Stromal cell of bone marrow (primary cell): Measurements from ENCODE around the gene CAV2.
"Not testable (repeated sequence)": the region's sequence is repeated elsewhere in the genome, so short reads cannot be mapped to it uniquely, and the experiment has no call there.

ENCODE experiments used
- DNase-seq: peaks from one replicate; pipeline ENCODE4 v3.0.0-alpha.2; 2012; ENCODE audit warnings: low read depth

CAV2 gene, protein sequence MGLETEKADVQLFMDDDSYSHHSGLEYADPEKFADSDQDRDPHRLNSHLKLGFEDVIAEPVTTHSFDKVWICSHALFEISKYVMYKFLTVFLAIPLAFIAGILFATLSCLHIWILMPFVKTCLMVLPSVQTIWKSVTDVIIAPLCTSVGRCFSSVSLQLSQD

DNA sequence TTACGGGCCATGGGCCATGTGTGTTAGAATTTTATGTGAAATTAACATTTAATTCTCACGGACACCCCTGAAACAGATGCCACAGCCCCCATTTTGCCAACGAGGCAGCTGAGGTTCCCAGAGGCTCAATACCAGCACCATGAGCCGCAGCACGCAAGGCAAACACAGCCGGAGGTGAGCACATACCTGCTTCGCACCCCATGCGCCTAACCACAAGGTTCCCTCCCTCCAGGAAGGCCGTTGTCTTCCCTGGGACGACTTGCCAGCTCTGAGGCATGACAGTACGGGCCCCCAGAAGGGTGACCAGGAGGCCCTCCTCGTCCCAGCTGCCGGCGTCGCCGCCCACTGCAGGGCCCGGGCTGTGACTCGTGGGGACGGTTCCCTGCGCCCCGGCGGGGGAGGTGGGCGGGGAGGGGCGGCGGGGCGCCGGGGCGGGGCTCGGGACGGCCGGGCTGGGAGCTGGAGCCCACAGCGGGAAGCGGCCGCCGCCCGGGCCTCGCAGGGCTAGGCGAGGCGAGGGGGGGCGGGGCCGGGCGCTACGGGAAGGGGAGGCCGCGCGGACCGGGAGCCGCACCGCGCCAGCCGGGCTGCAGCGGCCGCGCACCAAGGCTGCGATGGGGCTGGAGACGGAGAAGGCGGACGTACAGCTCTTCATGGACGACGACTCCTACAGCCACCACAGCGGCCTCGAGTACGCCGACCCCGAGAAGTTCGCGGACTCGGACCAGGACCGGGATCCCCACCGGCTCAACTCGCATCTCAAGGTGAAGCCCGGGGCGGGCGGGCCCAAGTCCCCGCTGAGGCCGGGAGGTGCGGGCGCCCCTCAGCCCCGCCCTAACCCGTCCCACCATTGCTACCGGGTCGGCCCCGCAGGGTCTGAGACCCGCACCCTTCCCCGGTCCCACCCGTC lies at the start of gene CAV2:
CAV2 (plus strand) TSS at position 571 of the 910 bp plus-strand sequence; CDS start at position 615, 44 bp downstream.
- no peak for DNase-seq

DNA sequence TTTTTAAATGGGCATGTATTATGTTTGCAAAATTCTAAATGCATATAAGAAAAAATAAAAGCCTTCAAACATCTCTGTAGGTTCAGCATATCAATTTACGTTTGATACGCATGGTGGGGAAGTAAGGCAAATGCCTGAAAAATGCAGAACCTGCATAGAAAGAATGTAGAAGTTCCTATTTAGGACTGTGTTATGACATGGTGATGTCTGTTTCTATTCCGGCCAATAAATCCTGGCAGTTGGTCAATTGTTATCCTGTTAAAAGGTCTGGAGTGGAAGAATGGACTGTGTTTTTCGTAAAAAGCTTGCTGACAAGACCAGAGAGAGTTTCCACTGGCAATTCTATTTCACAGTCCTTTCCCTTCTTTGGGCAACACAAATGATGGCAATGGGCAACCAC lies 49.6 kb upstream of the CAV2 start:
- no peak for DNase-seq

DNA sequence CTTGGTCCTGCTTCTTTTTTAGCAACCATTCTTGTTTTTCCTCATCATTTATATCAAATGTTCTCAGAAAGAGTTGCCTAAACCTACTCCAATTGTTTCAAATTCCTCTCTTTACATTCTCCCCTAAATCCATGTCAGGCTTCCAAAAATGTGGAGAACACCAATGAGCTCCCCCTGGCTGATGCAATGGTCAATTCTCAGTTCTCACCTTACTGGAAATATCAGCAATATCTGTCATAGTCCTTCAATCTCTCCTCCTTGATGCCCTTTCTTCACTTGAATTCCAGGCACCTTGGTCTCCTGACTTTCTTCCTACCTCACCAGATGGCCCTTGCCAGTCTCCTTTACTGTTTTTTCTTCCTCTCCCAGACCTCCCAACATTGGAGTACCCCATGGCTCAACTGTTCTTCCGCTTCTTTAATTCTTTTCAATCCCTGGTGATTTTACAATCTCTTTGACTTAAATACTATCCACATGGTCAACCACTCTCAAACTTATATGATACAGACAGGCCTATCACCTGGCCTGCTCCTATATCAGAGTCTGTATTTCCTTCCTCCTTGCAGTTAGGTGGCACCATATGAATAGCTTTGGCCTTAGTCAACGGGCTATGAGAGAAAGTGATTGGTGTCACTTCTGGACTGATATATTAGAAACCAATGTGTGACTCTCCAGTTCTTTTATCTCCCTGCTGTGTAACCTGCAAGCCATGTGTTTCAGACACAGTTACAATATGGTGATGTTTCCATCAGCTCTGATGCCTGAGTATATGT lies 47.4 kb upstream of the CAV2 start:
- no peak for DNase-seq

DNA sequence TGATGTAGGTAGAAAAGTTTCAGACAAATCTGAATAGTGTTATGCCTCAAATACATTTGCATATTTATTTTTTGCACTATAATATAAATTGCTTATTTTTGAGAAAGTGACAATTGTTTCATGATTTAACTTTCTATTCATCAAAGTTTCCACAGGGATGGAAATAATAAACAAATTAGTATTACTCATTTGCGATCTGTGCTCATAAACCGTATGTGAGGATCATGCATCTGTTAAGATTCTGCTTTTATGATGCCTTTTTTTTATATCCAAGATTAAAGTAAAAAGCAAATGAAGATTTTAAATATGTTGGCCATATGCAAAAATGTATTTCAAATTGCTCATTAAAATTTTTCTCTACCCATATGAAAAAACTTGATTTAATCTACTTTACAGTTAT lies 45.2 kb upstream of the CAV2 start:
- no peak for DNase-seq

DNA sequence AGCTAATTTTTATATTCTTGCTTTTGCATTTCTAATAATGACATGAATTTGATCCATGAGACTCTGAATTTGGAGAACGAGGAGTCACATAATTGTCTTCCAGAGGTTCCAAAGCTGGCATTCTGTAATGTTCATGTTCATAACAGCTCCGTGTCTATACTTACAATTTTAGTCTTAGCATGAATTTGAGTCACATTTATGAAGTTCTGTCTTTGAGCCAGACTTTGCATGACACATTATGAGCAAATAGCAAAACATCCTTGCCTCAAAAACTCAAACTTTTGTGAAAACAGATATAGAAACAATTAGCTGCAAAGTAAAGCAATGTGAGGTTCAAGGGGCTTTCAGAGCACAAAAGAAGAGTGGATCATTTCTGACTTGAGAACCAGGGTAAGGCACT lies 44.5 kb upstream of the CAV2 start:
- peak; percentile 83 for DNase-seq

DNA sequence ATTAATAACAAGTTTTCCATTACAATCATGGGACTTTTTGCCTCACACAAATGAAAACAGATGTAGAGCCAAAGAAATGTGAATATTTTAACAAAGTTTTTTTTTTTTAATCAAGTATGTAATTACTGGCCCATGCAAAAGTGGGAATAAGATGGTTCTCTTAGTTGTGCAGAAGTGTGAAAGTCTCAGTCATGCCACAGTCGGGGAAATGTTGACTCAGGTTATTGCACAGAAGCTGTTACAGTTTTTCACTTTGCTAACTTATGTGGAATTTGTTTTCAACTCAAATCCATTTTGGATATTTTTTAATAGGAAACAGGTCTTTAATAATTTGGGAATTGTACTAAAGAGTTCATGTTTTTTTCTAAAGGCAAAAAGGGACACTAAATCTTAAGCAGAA lies 44.0 kb upstream of the CAV2 start:
- no peak for DNase-seq

DNA sequence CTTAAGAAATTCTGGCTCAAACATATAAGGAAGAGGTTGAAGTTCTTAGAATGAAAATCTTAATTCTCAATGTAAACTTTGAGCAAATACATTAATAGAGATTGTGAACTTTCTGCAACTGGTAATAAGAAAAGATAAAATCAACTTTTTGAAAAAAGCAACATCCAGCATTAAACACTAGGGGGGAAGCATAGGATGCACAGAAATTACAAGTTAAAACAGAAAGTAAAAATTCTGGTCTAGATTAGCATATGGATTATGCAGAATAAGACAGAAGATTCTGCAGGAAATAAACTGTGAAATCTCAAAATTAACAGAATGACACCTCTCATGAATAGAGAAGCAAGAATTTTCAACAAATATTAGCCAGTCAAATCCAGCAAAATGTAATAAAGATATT lies 38.0 kb upstream of the CAV2 start:
- no peak for DNase-seq

DNA sequence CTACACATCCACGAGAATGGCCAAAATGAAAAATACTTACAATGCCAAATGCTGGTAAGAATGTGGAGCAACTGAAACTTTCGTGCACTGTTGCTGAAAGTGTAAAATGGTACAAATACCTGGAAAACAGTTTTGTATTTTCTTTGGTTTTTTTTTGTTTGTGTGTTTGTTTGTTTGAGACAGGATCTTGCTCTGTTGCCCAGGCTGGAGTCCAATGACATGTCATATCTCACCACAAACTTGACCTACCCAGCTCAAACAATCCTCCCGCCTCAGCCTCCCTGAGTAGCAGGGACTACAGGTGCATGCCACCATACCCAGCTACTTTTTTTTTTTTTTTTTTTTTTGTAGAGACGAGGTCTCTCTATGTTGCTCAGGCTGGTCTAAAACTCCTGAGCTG lies 35.6 kb upstream of the CAV2 start:
- DNase-seq, result no peak

DNA sequence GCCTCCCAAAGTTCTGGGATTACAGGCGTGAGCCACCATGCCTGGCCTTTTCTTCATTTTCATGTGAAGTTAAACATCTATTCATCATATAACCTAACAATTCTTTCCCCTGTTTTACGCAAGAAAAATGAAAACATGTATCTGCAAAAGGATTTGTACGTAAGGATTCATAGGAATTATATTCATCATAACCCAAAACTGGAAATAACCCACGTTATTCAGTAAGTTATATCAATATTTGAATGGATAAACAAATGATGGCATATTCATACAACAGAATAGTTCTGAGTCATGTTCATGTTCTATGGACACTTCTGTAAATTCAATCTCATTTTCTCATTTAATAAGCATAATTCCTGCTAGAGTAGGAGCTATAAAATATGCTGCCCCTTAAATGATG lies 35.2 kb upstream of the CAV2 start:
- no peak for DNase-seq

DNA sequence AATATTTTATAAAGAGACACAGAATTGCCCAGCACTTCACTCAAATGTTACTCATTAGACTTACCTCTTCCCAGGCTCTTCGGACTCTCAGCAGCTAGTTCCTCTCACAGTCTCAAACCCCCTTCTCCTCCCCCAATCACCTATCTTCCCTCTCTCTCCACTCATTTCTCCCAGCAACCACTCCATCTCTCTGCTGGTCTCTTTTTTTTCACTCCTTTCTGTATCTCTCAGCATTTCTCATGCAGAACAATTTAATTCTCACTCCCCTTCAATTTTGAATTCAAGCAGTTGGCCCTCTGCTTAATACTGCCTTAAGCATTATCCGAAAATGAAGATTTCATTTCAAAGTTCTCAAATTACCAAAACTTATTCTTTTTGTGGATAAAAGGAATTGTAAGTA lies 34.4 kb upstream of the CAV2 start:
- DNase-seq, result no peak

DNA sequence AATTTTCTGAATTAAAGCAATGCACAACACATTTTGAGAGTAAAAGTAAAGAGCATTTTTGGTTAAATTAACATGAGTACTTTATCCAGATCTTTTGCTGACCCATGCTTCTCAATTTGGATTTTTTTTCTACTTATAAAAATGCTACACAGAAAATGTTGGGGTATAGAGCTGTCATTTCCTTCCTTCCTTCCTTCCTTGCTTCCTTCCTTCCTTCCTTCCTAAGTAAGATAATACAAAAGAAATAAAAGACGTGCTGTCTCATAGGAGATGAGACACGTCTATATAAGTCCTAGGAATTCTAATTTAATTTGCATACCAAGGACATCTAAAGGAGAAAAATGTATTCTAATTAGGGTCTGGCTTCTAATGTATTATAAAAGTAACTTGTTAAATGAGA lies 31.0 kb upstream of the CAV2 start:
- DNase-seq, result no peak

DNA sequence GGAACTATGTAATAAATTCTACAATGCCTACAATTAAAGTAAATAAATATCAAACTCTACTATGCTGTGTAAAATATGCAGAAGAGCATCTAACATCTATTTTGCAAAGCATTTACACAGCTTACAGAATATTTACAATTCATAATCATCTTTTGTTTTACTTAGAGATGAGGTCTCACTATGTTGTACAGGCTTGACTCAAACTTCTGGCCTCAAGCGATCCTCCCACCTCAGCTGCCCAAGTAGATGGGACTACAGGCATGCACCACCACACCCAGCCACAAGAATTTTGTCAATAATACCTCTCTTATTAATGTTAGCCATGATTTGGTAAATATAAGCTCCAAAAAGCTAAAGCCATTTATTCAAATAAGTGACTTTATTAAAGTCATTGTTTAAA lies 21.9 kb upstream of the CAV2 start:
- DNase-seq, result no peak

DNA sequence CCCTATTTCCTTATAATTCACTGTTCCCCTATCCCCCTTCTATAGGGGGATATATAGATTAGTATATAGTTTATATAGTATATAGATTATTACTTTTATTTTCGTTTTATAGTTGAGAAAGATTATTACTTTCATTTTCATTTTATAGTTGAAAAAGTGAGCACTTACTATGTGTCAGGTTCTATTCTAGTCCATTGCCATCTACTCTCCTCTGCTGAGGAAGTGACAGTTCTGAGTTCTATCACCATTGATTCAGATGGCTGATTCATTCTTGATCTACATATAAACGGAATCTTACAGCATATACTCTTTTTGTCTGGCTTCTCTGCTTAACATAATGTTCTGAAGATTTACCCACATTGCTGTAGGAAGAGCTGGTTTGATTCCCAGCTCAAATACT lies 20.7 kb upstream of the CAV2 start:
- DNase-seq, result no peak

DNA sequence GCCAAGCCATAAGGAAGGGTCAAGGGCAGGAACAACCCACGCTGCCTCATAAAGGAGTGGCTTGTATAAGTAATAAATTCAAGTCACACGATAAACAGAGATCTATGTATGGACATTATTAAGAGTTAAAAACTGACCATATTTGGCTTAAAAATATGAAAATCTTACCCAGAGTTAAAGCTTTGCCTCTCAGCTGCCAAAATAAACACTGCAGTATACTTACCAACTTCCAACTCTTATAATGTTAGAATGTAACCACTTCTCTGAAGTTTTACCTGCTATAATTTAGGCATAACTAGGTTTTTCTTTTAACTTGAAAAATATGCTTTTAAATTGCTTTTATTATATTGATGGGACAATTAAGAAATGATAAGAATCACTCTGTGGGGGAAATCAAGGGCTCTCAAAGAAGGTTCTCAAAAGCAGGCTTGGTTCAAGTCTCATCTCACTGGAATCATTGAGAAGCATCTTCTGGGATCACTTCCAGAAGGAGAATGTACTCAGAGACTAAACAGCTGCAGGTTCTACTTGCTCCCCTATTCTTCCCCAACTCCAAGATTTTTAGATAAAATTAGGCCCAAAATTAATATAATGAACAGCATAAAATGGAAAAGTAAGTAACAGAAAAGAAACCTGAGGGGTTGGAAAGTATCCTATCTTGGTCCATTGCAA lies 16.1 kb upstream of the CAV2 start:
- no peak for DNase-seq

DNA sequence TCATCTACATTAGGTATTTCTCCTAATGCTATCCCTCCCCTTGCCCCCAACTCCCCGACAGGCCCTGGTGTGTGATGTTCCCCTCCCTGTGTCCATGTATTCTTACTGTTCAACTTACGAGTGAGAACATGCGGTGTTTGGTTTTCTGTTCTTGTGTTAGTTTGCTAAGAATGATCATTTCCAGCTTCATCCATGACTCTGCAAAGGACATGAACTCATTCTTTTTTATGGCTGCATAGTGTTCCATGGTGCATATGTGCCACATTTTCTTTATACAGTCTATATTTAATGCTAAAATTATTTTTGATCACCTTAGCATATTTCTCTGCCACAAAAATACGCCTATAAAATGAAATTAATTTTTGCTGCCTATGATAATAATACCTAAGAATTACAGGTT lies 15.1 kb upstream of the CAV2 start:
- not testable (repeated sequence) for DNase-seq

DNA sequence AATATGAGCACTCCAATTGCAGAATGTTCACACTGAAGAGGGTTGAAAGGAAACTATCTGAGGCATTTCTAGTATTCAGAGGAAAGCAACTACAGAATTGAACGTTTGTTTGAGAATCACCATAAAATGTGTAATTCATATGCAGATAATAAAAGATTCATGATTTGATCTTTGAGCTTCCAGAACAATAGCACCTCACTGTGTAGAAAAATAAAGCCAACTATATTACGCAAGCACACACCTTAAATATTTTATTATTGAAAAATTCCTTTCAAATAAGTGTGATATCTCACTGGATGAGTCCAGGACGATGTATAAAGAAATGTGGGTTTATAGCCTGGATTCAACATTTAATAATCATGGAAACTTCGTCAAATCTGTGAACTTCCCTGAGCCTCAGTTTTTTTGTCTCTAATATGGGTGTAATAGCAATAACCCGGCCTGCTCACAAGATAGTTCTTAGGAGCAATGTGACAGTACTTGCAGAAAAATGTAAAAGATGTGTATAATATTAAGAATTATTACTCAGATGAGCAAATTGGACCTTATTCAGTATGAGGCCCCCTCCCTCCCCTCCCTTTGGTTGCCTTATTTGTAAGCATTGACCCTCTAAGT lies 11.5 kb upstream of the CAV2 start:
- DNase-seq, result no peak

DNA sequence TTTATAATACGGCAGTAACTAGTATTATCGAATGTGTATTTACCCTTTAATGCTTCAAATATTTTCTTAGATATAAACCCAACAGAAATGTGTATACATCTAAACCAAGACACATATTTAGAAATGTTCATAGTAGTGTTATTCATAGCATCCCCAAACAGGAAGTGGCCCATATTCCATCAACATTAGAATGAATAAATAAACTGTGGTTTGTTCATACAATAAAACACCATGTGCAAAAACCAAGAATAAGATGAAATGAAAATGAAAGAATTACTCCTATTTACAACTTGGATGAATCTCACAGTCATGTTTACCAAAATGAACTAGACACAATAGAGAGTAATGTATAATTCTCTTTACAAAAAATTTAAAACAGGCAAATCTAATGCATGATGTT lies 9.2 kb upstream of the CAV2 start:
- no peak for DNase-seq

DNA sequence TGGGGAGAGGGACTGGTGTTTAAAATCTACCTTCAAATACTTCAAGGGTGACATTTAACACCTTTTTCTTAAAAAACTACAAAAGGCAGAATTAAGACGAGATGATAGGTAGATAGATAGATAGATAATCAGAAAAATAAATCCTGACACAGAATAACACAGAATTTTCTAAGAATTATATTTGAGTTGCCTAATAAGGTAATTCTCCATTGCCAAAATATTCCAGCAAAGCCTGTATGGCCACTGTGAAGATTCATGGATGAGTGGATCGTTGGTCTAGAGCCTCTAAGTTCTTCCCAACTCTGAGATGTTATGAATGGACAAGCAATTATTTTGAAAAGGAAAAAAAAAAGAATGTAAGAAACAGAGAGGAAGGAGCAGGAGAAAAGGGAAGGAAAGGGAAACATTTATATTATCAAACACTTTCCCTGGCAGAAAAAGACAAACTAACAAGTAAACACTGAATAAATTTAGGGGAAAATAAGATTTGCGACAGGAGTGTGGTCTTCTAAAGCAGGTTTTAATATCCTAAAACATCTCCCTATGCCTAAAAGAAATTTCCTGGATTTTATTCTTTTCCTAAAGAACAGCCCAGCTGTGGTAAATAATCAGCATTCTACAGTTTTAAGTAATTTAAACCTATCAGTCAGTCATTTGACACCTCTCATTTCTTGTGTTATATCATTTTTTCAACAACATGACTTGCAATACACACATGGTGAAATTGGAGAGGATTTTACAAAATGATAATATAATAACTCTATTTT lies 7.5 kb upstream of the CAV2 start:
- DNase-seq, result no peak

DNA sequence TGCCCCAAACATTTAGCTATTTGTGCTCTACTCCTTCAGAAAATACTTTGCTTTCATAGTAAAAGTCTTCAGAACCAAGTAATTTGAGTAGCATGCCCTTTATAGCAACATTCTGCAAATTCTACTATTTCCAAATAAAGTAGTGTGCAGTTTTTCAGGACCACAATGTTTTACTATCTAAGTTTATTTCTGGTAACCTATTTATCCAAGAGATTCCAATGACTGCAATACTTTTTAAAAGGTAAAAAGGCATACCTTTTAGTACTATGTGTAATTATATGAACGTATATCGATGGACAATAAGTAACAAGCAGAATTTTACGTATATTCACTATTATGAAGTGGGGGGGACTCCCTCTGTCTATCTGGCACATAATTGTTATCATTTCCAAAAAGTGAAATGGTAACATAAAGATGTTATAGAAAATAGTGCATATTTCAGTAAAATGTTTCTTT lies 6.9 kb upstream of the CAV2 start:
- no peak for DNase-seq

DNA sequence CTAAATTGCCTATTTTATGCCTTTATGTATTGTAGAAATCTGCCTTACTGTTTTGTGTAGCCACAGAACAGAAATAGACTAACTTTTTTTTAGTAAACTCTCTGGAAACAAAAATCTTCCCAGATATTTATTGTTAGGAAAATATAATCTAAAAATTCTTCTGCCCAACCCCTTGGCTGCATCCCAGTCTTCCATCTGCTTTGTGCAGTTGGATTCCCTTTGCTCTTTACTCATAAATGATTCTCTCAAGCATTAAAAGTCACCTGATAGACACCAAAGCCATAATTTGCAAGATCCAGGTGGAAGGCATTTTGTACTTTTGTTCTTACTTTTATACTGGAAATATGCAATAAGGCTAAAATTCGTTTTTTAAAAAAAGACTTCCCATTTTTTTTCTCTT lies 6.1 kb upstream of the CAV2 start:
- DNase-seq, result no peak

DNA sequence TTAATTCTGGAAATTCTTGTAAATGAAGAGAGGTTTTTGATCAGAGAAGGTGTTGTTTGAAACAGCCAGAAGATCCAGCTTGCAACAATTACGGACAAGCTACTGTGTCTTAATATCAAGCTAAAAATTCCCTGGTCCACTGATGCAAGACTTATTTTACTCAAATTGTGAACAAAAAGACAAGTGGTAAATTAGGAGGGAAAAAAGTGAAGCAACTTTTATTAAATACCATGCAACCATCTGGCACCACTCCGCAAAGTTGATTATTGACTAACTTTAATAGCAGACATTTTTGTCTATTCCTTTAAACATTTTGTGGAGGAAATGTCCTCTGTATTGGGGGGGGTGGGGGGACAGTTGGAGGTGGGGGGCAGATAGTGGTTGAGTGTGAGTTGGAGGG lies 5.1 kb upstream of the CAV2 start:
- no peak for DNase-seq
